ENCODE measurements around the gene CMTM4. TPM values are rescaled to one million over a fixed set of nuclear protein-coding genes. Genes with fewer than 3 reads are reported as not detected.
A peak's percentile ranks its signal among the peaks of the same experiment; 100 is the strongest.

Gene CMTM4
- total and polyA plus RNA-seq, 2 experiments from 2014 or later: 14.1 to 77.0 TPM

GRCh38 chr16:66610111-66610820, 86.3 kb downstream of the CMTM4 start (continued):
- TF ChIP-seq REST (IDR thresholded peaks at IDR 0.05; ENCODE audit: unreplicated experiment): no peak
- no peak for TF ChIP-seq CREB1 (CRISPR knock-in tag; IDR thresholded peaks at IDR 0.05; ENCODE audit: low read depth)
- TF ChIP-seq ZNF331 (CRISPR knock-in tag; IDR thresholded peaks at IDR 0.05; ENCODE audit: low read depth): no peak
- TF ChIP-seq STAT1 (IDR thresholded peaks at IDR 0.05; ENCODE audit: unreplicated experiment): no peak
- TF ChIP-seq NANOG (IDR thresholded peaks at IDR 0.05; ENCODE audit: borderline replicate concordance): no peak

GRCh38 chr16:66609139-66609510, 87.4 kb downstream of the CMTM4 start:
- Histone ChIP-seq H3F3A (replicated peaks; ENCODE audit: low read depth) (no peaks in the 10 kb centered on the region; the same call in 1 of the 2 replicates), H3K79me2 (replicated peaks; ENCODE audit: insufficient read depth) (0 out of 2 replicates have a peak, but pooled peaks cover 4% of the 10 kb centered on the region), H3K27me3 (ENCODE audit: insufficient read depth) (no peaks in the 10 kb centered on the region), H3K4me1 (ENCODE audit: insufficient read depth) (peaks cover 12% of the 10 kb centered on the region), H4K20me1 (replicated peaks; ENCODE audit: insufficient read depth) (peaks cover 12% of the 10 kb centered on the region), H2AFZ (no peak overlapping the region), H3K36me3 (ENCODE audit: insufficient read depth) (0 out of 2 replicates have a peak, but pooled peaks cover 5% of the 10 kb centered on the region), H3K4me3 (no peak overlapping the region), H3K4me2 (0 out of 2 replicates have a peak overlapping the region, but pooled peaks have one; percentile 62), H3K27ac (ENCODE audit: low read depth) (peak overlapping the region; percentile 66; the same call in 1 of the 2 replicates), H3K9me2 (ENCODE audit: insufficient read depth) (no peaks in the 10 kb centered on the region)
- no peaks in the 10 kb centered on the region; the same call in 1 of the 3 replicates for H3K9me3 Mint-ChIP-seq
- H3K4me1 Mint-ChIP-seq: peaks cover 27% of the 10 kb centered on the region
- H3K27me3 Mint-ChIP-seq (ENCODE audit: insufficient read depth, low read depth, poor library complexity): peaks cover 7% of the 10 kb centered on the region
- no peak overlapping the region for H3K4me3 Mint-ChIP-seq
- no peak for ATAC-seq
- peaks cover 47% of the 10 kb centered on the region for H3K36me3 Mint-ChIP-seq (ENCODE audit: low read depth)
- H3K27ac Mint-ChIP-seq: no peak overlapping the region
- DNase-seq (ENCODE audit: low spot score): no peak
- no peak for TF ChIP-seq REST (IDR thresholded peaks at IDR 0.05; ENCODE audit: unreplicated experiment)
- no peak for TF ChIP-seq EZH2phosphoT487 (IDR thresholded peaks at IDR 0.05; ENCODE audit: unreplicated experiment)
- TF ChIP-seq ZNF114 (CRISPR knock-in tag; IDR thresholded peaks at IDR 0.05): no peak
- TF ChIP-seq STAT1 (IDR thresholded peaks at IDR 0.05; ENCODE audit: unreplicated experiment): no peak
- TF ChIP-seq ETS1 (IDR thresholded peaks at IDR 0.05): no peak
- no peak for TF ChIP-seq CTCF (conservative IDR thresholded peaks at IDR 0.05; ENCODE audit: low read depth in 2 of 2)
- no peak for TF ChIP-seq ZNF331 (CRISPR knock-in tag; IDR thresholded peaks at IDR 0.05; ENCODE audit: low read depth)

All from GM23338 (cell line).